HG03064 (cell line): ENCODE measurements around the gene SPATA22.
"Not testable (repeated sequence)": the region's sequence is repeated elsewhere in the genome, so short reads cannot be mapped to it uniquely, and the experiment has no call there.

Experiments
- ATAC-seq: cut with Tn5 transposase; IDR thresholded peaks from one replicate; pipeline ENCODE4 v1.9.1; 2021; ENCODE audit warnings: low read depth; ENCODE audit not compliant: unreplicated experiment

SPATA22 gene

DNA sequence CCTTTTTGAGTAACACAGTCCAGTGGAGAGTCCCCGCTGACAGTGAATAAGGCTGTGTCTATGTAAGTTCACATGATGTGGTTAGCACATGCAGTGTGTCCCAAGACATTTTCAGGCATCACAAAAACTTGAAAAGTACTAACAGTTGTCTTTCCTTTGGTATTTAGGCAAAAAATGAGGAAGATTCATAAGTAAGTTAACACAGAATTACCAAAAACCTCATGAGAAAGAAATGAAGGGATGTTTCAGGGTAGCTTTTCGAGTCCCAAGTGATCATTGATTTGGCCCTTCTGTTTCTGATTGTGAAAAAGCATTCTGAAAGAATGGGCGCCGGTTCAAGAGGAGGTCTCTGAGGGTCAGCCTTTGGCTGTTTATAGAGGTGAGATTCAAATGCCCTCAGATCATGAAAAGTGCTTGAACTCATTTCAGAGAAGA lies 3.6 kb upstream of the SPATA22 start:
- no peak for ATAC-seq

DNA sequence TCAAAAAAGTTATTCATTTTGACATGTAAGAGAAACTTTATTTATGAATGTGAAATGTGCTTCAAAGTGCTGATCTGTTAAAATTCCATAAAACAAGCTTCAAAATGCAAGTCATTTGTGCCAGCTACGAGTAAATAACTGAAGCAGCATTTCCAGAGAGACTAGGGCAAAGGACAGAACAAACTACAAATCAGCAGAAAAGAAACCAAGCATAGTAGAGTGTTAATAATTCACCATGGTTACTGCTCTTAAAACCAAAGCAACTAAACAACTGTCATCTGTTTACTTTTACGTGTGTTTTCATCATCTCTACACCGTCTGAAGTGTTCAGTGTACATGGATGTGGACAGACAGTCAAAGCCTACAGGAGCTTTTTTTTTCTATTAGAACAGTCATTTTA lies 2.6 kb upstream of the SPATA22 start:
- no peak for ATAC-seq

DNA sequence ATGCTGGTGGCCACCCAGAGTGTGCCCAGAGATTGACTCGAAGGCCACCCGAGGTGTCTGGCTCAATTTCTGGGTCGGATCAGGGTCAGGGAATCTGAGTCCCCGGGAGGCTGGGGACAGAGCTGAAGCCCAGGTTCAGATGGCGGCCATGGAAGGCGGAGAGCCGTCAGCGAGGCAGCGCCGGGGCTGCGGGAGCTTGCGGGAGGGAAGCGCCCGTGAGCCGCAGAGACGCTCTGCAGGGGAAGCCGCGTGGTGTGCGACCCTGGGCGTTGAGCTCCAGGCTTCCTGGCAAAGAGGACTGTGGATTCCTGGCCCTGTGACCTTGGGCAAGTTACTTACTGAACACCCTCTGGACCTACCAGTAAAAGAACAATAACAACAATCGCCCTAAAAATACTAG lies 518 bp upstream of the SPATA22 start:
- ATAC-seq = no peak

DNA sequence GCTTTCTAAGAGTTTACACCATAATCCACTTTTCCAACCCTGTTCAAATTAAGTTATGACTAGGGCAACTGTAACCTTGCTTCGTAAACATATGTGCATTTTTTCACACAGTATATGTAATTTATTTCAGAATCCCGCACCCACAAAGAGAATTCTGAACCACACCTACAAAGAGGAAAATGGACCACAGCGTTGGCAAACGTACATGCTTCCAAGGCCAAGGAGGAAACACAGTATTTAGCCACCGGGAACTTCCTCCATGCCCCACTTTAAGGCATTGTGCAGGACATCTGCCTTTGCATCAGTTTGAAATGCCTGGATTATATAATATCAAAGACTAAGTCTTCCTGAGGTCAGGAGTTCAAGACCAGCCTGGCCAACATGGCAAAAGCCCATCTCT lies 2.1 kb downstream of the SPATA22 start:
- no peak for ATAC-seq

DNA sequence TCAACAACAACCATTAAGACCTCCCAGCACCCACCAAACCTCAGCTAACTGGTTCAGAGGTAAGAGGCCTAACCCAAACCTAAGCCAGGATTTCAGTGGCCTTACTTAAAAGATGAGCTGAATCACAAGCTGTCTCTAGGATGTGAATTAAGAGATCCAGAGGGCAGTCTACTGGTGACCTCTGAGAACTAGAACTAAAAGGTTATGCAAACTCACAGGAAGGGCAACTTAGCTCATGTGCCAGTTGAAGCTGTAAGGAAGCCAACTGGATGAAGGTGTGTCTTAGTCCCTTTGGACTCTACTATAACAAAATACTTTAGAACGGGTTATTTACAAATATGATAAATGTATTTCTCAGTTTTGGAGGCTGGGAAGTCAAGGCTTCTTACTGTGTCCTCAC lies 5.3 kb downstream of the SPATA22 start:
- not testable (repeated sequence) for ATAC-seq

DNA sequence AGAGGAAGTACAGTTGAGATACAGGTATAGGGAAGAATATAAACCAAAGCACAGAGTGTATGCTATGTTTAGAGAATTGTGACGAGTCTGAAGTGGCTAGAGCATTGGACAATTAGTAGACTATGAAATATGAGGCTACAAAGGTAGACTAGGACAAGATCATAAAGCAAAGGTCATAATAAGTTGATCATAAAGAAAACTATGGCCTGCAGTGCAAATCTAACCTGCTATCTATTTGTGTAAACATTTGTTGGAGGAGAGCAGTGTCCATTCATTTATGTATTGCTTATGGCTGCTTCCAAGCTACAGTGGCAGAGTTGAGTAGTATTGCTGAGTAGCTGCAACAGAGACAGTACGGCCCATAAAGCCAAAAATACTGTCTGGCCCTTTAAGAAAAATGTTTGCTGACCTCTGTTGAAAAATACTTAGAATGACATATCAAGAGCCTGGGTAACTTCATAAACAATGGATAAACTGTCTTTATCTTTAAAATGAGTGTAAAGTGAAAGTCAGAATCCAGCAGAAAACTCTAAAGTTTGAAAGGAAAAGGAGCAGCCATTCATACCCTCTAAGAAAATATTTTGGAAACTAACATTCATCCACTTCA lies 23.5 kb downstream of the SPATA22 start:
- ATAC-seq = no peak

DNA sequence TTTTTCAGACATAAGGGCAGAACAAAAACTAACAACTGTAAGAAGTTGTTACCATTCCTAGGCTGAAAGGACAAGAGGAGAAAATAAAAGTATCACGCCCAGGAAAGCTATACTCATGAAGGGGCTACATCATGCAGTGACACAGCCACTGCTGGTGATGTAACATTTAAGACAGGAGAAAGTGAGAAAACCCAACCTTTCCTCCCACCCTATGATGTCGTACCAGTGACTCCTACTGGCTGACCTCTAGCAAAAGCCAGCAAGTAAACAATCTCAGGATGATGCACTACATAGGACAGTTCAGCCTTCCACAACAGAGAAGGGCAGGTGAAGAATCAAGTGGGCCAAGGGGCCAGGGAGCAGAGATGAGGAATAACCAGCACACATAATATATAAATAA lies 24.0 kb downstream of the SPATA22 start:
- ATAC-seq = no peak

DNA sequence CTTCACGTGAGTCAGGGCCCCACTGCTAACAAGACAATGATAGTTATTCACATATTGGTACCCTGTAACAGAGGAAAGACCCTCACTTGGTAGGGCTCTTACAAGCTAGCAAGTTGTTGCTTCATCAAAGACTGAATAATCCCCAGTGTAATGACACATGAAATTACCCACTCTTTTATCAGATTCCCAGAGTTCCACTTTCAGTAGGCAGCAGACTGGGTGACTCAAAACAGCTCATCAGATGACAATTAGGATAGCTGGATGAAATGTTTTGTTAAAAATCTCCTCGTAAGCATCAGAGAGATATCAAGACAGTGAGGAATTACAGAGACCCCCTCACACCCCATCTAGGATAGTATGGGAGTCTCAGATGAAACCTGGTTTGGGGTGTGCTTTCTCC lies 31.2 kb downstream of the SPATA22 start:
- ATAC-seq = no peak

DNA sequence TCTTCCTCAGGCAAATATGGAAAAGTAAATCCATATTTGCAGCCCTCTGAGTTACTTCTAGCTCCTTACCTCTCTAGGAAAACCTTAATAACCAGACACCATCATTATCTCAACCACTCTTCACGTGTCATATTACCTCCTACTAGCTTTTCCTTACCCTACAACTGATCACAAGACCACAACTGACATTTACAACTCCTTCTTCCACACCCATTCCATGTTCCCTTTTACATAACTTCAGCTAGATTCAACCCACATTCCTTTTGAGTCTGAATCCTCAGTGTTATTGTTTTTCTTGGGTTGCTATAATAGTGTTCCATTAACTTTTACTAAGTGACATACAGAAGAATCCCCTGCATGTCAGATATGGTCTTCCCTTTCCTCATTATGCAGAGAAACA lies 33.3 kb downstream of the SPATA22 start:
- ATAC-seq = no peak

DNA sequence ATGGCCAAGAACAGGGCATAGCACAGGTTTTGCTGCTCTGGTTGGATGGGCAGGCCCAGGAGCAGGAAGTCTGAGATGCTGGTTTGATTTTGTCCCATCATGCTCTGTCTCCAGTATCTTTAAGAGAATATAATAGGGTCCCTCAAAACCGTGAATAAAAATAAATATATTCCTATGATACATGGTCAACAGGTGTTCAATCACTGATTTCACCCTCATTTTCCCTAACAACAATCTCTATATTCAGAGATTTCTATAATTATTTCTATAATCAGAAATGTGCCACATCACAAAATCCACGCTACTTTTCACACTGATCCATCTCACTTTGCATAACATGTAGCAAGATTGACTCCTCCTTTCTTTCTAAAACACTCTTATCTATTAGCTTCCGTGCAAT lies 37.9 kb downstream of the SPATA22 start, which contains the start of gene OR1E2:
TSS of gene OR1E2 (minus strand) at position 101 of the 400 bp plus-strand sequence. CDS start at position 101, 0 bp downstream.
- ATAC-seq = no peak

DNA sequence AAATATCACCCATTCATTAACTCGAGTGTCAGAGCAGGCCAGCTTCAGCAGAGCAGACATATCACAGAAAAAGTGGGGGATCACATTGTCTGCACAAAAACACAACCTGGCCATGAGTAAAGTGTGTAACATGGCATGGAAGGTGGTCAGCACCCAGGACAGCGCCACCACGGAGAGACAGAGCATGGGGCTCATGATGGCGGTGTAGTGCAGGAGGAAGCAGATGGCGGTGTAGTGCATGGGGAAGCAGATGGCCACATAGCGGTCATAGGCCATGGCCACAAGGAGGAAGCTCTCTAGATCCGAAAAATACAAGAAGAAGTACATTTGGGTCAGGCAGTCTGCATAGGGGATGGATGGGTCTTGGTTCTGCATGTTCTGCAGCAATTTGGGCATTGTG lies 38.4 kb downstream of the SPATA22 start:
- ATAC-seq = not testable (repeated sequence)

DNA sequence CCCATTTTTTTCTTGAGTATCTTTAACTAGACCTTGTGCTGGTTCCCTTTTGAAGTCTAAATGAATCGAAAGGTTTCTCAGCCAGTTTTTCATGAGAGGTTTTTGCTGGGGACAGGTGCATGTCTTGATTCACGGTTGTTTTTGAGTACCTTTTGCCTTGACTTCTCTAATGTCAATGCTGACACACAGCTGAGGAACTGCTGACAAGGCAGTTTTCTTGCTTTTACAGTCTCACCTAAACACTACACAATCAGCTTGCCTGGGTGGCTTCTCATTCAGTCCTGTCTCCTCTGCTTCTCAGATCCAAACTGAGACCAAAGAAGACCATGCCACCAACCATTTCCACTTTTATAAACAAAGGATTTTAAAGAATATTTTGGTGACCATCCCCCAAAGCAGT lies 53.4 kb downstream of the SPATA22 start:
- ATAC-seq = no peak

DNA sequence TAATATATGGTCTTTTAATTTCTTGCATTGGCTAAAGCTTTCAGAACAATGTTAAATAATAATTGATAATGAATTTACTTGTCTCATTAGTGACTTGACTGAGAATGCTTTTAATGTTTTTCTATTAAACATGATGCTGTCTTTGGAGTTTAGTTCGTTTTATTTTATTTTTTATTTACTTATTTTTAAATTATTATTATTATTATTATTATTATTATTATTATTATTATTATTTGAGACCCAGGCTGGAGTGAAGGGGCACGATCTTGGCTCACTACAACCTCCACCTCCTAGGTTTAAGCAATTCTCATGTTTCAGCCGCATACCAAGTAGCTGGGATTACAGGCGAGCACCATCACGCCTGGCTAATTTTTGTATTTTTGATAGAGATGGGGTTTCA lies 56.0 kb downstream of the SPATA22 start:
- ATAC-seq = no peak

DNA sequence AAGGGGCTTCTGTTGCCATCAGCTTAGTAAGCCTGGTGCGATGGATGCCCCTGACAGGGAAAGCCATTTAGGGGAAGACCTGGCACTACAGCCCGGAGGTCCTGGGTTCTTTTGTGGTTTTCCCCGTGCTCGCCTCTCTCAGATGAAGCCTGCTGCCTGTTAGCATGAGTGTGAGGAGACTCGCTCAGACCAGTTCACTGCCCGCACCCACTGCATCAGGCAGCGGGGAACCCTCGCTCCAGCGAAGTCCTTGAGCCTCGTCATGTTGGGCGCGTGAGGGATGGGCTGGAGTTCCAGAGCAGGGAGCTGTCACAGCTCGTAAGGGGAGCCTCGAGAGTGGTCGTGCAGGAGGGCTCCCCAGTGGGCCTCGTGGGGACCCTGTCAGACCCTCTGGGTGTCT lies 59.4 kb downstream of the SPATA22 start:
- ATAC-seq = not testable (repeated sequence)

DNA sequence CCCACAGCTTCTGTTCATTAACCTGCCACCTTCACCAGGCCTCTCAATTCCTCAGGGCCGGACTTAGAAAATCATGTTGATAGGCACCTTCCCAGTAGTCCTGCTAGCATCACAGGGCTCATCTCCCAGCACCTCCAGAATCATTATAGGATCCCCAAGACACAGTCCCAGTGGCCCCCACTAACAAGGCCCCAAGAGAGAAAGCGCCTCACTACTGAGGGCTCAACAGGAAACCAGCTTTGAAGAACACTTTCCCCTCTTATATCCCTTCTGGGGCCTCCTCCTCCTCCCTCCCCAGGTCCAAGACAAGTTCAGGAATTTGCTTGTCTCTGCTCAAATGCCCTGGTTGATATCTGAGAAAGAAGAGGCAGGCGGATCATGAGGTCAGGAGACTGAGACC lies 60.5 kb downstream of the SPATA22 start, which contains the start of gene OR3A3:
TSS of gene OR3A3 (plus strand) at position 301 of the 400 bp plus-strand sequence.
- ATAC-seq = no peak

DNA sequence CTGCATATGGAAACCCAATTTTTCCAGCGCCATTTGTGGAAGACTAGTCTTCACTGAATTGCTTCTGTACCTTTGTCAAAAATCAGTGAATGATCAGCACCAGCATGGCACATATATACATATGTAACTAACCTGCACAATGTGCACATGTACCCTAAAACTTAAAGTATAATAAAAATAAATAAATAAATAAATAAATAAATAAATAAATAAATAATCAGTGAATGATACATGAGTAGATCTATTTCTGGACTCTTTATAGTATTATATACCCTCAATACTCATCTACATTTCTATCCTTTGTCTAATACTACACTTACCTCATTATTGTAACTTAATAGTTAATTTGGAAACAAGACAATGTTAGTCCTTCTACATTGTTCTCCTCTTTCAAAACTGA lies 67.8 kb downstream of the SPATA22 start:
- not testable (repeated sequence) for ATAC-seq

DNA sequence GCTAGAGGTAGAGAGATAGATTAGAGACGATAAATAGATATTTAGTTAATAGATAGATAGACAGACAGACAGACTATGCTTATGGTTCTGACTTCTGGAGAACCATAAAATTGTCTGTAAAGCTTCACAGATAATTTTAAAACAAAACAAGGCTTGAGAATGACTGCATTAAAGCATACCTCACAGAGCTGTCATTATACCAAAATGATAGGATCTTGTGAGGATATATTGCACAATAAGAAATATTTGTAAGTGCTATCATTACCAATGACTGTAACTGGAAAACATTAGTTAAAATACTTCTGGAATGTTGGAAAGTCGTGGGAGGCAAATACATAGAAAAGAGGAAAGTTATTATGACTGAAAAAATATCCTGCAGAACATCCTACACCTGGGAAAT lies 69.8 kb downstream of the SPATA22 start:
- no peak for ATAC-seq

DNA sequence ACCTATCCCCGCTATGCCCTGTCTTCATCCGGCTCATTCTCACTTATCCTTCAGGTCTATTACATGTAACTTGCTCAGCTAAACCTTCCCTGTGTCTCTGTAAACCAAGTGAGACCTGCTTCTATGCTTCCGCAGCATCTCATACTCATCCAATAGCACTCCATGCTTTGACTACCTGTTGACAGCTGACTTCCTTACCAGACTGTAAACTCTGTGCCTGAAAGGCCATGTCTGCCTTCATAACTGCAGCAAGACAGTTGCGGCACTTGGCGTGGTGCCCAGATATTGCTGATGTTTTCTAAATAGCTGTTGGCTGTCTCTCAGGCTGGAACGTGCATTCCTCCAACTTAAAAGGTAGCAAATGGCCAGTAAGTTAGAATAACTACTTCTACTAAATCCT lies 71.6 kb downstream of the SPATA22 start:
- ATAC-seq = no peak

DNA sequence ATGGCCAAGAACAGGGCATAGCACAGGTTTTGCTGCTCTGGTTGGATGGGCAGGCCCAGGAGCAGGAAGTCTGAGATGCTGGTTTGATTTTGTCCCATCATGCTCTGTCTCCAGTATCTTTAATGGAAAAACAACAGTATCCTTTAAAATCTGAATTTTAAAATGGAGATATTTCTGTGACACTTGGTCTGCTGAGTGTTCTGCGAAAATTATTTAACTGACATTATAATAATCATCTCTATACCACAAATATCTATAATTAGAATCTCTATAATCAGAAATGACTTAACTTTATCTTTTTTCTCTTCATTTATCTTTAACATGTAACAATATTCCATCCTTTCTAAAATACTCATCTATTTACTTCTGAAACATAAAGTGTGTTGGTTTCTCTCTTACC lies 73.3 kb downstream of the SPATA22 start, which contains the start of gene OR1E1:
TSS of gene OR1E1 (minus strand) at position 101 of the 400 bp plus-strand sequence. CDS start at position 101, 0 bp downstream.
- ATAC-seq = no peak

DNA sequence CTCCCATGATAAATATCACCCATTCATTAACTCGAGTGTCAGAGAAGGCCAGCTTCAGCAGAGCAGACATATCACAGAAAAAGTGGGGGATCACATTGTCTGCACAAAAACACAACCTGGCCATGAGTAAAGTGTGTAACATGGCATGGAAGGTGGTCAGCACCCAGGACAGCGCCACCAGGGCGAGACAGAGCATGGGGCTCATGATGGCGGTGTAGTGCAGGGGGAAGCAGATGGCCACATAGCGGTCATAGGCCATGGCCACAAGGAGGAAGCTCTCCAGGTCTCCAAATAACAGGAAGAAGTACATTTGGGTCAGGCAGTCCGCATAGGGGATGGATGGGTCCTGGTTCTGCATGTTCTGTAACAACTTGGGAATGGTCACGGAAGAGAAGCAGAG lies 73.8 kb downstream of the SPATA22 start:
- ATAC-seq = not testable (repeated sequence)
